ENCODE measurements around the gene BPIFB2.
"Not testable (repeated sequence)": the region's sequence is repeated elsewhere in the genome, so short reads cannot be mapped to it uniquely, and the experiment has no call there.

Gene BPIFB2

GRCh38 chr20:32971703-32972161 is 35.8 kb upstream of the BPIFB2 start:
- no peak for DNase-seq

GRCh38 chr20:32972181-32973076 is 35.1 kb upstream of the BPIFB2 start:
- no peak for DNase-seq

DNA sequence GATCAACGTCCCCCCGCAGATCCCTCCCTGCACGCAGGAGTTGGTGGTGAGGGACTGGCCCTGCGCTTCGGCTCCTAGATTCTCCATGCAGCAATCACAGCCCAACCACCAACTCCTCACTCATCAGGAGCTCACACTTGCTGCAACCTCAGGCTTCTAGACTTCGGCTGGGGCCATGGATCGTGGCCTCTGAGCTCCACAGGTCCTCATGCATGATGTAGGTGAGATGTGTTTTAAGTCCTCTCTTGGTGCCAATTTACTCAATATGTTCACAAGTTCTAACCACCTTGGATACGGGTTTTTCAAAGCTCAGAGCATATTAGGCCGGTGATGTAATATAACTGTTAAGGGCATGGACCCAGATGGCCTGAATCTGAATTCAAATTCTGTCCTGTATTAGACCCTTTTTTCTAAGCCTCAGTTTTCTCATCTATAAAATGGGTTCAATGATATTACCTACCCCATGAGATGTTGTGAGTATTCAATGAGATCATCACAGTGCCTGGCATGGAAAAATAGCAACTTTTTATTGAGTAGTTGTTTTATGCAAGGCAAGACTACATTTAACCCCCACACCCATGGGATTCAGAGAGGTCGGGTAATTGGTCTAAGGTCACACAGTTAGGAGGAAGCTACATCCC is 34.3 kb upstream of the BPIFB2 start:
- no peak for DNase-seq

GRCh38 chr20:32974204-32975064 is 33.1 kb upstream of the BPIFB2 start:
- not testable (repeated sequence) for DNase-seq

- not testable (repeated sequence) for DNase-seq
Measured at GRCh38 chr20:32975121-32975520, 32.4 kb upstream of the BPIFB2 start.

- DNase-seq: no peak
Measured at GRCh38 chr20:32975698-32976674, 31.5 kb upstream of the BPIFB2 start.

DNA sequence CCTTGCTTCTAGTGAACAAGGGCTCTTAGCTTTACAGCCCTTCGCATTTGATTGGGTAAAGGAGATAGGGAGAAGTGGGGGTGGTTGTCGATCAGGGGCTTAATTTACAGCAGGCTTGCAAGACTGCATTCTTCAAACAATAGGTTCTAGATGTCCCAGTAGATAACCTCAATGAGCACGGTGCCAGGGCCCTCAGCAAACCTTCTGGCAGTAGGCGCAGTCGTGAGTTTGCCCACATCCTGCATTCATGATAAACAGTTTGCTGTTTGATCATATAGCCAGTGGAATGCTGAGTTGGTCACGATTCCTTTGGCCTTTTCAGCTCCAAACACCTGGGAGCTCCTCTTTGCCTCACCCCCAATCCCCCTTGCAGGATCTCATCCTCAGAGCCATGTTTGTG is 30.8 kb upstream of the BPIFB2 start:
- DNase-seq: no peak

DNA sequence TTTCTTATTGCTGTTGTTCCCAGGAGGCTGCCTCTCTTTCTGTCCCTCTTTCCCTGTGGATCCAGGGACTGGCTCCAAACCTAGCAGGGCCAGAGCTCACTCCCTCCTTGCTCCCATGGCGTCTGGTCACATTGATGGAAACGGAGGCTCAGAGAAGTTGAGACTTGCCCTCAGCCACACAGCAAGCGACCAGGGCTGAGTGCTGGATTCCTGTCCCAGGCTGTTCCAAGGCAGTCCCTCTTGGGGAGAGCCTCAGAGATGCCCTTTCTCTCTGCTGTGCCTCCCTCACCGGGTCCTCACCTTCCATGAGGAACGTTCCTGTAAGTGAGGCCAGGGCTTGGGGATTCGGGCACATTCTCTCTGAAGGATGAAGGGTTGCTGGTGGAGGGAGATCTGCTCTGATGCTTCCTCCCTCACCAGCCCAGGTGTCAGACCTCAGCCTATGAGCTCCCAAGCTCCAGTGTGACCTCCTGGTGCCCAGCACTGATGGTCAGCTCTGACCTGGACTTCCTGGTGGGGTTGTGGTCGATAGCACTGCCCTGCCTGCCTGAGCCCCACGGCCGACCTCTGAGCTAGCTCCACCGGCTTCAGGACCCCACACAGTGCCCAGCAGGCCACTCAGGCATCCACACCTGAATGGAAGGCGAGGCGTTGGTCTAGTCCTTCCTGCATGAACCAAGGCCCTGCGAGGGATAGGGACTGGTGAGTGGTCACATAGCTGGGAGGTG is 30.1 kb upstream of the BPIFB2 start:
- no peak for DNase-seq

DNA sequence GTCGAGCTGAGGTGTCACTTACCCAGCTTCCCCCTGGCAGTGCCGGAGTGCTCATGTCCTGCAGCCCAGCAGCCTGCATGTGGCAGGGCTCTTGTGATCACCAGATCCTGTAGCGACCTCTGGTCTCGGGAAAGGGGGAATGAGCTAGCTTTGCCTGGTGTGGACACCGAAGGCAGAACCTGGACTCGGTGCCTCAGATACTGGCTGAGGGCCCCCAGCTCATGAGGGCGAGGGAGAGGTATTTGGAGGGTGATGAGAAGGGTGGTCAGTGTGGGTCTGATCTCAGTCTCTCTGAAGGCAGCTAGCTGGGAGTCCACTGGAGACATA is 29.5 kb upstream of the BPIFB2 start:
- no peak for DNase-seq

- no peak for DNase-seq
Measured at GRCh38 chr20:32979201-32979998, 28.1 kb upstream of the BPIFB2 start.

DNA sequence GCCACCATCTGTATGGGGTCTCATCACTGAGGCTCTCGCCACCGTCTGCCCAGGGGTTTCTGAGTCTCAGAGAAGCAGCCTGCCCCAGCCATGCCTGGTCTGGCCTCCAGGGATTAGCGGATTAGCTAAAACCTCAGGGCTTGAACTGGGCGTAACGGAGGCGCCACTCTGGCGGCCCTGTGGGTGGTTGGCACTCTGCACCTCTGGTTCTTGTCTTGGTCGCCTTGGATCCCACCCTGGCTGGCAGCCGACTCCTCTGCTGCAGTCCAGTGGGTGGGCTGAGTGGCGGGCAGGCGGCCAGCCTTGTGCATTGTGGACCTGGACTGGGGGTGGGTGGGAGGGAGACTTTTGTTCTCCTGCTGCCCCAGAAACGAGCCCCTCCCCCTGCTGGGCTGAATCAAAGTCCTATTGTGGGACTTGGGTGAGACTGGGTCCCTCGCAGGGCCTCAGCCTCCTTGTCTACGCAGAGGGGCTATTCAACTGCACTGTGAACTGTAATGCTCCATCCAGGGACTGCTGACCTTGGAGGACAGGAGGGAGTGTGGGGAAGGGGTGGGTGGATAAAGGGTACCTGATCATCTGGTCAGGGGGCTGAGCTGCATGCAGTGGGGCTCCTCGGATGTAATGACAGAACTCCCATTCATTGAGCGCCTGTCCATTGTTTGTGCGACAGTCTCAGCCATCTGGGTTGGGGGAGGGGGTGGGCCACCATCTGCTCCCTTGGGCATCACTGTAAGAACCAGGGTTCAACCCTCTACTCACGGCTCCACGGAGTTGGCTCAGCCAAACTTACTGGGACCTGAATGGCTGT is 27.2 kb upstream of the BPIFB2 start:
- no peak for DNase-seq

- no peak for DNase-seq
Measured at GRCh38 chr20:32980990-32981389, 26.5 kb upstream of the BPIFB2 start.

DNA sequence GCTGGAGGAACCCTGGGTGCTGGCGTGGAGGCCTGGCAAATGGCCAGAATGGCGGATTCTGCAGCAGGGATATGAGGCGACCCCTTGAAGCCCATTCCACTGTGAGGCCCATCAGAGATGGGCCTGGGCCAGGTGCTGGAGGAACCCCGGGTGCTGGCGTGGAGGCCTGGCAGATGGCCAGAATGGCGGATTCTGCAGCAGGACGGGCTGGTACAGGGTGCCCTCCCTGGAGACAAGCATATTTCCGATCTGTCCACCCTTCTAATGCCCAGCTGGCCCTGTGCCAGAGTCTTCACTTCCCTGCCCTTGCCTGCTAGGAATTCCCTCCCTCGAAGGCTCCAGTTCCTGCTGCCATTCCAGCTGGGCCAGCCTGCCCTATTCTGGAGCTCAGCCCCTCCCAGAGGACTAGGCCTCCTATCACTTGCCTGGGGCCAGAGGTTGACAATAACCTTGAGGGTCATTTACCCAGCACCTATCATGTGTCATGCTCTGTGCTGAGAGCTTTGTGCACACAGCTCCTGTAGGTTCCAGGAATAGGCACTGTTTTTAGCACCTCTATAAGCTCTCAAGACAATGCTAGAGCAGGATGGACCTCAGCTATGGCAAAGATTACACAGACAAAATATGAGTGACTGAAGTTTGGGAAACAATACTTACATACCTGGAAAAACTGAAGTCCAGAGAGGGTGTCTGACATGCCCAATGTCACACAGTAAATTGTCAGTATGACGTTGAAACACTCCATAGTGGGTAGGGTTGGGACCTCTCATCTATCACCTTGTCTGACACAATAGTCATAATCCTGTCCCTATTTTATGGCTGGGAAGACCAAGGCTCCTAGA is 24.7 kb upstream of the BPIFB2 start:
- DNase-seq: peak; percentile 60

DNA sequence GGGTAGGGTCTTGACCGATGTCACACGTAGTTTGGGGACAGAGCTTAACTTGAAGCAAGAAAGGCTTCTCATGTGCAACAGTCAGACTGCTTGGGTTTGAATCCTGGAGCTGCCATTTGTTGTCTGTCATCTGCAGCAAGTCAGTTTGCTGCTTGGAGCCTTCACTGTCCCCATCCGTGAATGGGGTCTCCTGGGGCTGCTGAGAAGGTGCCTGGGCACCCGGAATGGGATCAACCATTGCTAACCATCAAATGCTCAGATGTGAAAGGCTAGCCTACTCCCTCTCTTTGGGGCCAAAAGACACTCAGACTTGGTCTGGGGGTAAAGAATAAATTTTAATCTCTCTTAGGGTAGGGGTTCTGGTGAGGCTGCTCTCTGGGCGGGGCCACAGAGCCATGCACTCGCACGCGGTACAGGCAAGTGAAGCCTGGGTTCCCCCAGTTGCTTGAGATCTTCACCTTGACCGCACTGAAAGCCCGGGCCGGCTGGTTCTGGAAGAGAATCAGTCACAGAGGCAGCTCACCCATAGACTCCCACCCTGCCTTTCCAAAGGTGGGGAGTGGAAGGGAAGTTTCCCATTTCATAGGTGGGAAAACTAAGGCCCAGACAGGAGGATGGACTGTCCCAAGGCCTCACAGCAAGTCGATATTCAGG is 23.9 kb upstream of the BPIFB2 start:
- no peak for DNase-seq

DNA sequence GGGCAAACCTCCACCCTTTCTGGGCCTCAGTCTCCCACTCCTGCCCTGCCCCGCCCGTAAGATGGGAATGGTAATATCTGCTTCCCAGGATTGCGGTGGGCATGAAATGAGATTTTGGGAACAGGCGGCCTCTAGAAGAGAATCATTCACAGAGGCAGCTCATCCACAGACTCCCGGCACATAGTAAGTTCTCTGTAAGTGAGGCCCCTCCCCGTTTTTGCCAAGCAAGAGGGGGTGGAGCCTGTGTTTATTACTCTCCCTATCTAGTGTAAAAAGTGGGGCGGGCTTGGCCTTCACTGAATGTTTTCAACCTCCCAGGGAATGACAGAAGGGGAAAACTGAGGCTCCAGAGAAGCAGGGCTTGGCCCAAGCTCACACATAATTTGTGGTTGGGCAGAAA is 23.3 kb upstream of the BPIFB2 start:
- DNase-seq: no peak

DNA sequence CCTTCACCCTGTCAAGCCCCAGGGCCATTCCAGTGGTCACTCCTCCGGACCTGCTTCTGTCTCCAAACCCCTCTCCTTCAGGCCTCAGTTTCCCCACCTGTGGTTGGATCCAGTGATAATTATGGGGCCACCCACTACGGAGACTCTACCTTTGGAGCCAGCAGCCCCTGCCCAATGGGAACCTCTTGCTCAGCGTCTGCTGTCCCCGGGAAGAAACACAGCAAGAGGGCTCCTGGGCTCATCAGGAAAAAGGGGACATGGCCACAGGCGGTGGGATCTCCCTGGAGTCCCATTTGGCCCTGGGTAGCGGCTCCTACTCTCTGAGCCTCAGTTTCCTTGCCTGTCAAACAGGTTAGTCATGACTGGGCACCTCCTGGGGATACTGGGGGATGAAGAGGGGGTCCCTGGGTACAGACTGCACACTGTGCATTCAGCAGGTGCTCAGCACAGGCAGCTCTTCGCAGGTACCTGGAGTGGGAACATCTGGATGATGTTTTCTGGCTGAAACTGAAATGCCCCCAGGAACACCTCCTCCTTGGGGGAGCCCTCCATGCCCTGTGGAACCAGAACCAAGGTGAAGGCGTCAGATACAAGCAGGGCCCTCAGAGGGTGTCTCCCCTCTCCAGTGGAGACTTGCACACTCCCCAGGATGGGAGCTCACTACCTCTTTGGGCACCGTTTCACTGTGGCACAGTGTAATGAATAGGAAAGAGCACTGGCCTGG is 22.7 kb upstream of the BPIFB2 start:
- DNase-seq: no peak

- DNase-seq: no peak
Measured at GRCh38 chr20:32985596-32985995, 21.9 kb upstream of the BPIFB2 start.

All from NCI-H2029 treated with DMSO at 0.1 percent for 48 hours (cell line).